ENCODE measurements around the gene FBXO15. TPM values are rescaled to one million over a fixed set of nuclear protein-coding genes. Genes with fewer than 3 reads are reported as not detected.

Gene FBXO15
- polyA plus RNA-seq, 1 experiment = 0.75 TPM

DNA sequence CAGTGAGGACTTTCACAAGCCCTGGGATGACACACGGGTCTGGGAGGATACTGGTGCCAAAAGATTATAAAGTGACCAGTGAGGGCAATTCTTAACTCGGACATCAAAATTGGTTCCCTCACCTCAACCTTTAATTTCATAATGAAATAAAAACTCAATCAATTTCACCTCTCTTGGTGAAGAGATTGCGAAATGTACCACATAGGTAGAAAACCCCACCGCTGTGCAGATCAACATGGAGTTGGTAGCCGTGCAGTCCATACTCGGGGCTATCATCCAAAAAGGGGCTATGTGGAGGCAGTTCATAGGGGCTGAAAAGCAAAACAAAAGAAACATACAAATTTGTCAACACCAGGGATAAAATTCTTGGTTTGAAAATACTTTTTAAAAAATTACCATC, 24.4 kb downstream of the FBXO15 start:
- ChIA-PET CTCF (no interaction called here), POLR2A (no interaction called here)
- Histone ChIP-seq H3K27me3 (ENCODE audit: control insufficient read depth, insufficient read depth, low read length) (peaks cover 2% of the 10 kb centered on the region; the same call in 1 of the 2 replicates), H3K4me3 (ENCODE audit: low read depth, low read length) (no peak overlapping the region), H3K36me3 (ENCODE audit: control insufficient read depth, insufficient read depth, low read length) (no peaks in the 10 kb centered on the region)
- no peak for DNase-seq (ENCODE audit: low read depth)
- TF ChIP-seq, protein P1, sequence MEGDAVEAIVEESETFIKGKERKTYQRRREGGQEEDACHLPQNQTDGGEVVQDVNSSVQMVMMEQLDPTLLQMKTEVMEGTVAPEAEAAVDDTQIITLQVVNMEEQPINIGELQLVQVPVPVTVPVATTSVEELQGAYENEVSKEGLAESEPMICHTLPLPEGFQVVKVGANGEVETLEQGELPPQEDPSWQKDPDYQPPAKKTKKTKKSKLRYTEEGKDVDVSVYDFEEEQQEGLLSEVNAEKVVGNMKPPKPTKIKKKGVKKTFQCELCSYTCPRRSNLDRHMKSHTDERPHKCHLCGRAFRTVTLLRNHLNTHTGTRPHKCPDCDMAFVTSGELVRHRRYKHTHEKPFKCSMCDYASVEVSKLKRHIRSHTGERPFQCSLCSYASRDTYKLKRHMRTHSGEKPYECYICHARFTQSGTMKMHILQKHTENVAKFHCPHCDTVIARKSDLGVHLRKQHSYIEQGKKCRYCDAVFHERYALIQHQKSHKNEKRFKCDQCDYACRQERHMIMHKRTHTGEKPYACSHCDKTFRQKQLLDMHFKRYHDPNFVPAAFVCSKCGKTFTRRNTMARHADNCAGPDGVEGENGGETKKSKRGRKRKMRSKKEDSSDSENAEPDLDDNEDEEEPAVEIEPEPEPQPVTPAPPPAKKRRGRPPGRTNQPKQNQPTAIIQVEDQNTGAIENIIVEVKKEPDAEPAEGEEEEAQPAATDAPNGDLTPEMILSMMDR (IDR thresholded peaks at IDR 0.05; ENCODE audit: insufficient read depth, low read depth, low read length) = no peak

- Histone ChIP-seq H3K4me3 (ENCODE audit: low read depth, low read length) (no peak overlapping the region), H3K27me3 (ENCODE audit: control insufficient read depth, insufficient read depth, low read length) (no peaks in the 10 kb centered on the region), H3K36me3 (ENCODE audit: control insufficient read depth, insufficient read depth, low read length) (no peaks in the 10 kb centered on the region)
- no peak for DNase-seq (ENCODE audit: low read depth)
- CTCF ChIA-PET = interaction anchor here (0.5 to 5.3 kb wide), 13 partner anchors 9 to 1367 kb away, joined by 3 to 45 read pairs (median 3); no protein-coding TSS in a partner anchor
- POLR2A ChIA-PET = no interaction called here
- TF ChIP-seq, protein P1 (IDR thresholded peaks at IDR 0.05; ENCODE audit: insufficient read depth, low read depth, low read length) = peak; percentile 72
Observed at GRCh38 chr18:74116633-74117554, 30.7 kb downstream of the FBXO15 start.

DNA sequence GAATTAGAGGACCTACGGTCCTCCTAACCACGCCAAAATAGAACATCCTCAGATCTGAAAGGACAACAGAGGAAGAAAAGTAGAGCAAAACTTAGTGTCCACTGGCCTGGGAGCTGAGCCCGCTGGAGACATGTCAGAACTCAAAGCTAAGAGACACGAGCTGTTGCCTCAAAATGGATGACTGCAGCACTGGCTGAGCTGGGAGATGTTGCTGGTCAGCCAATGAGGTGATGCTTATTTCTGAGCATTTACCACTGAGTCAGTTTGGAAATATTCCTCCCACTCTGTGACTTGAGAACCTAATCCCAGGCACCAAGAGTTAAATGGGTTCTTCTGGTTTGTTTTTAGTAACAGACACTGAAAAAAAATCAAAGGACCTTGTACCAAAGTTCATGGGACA, 32.6 kb downstream of the FBXO15 start:
- CTCF ChIA-PET = interaction anchor here (0.6 to 5.3 kb wide), 6 partner anchors 16 to 1355 kb away, joined by 3 to 45 read pairs (median 5); no protein-coding TSS in a partner anchor
- POLR2A ChIA-PET = no interaction called here
- no peaks in the 10 kb centered on the region for H3K27me3 ChIP-seq (ENCODE audit: control insufficient read depth, insufficient read depth, low read length)
- TF ChIP-seq, protein P1 (IDR thresholded peaks at IDR 0.05; ENCODE audit: insufficient read depth, low read depth, low read length) = no peak
- no peak for DNase-seq (ENCODE audit: low read depth)
- H3K4me3 ChIP-seq (ENCODE audit: low read depth, low read length) = no peak overlapping the region
- H3K36me3 ChIP-seq (ENCODE audit: control insufficient read depth, insufficient read depth, low read length) = no peaks in the 10 kb centered on the region

- no peak overlapping the region for H3K4me3 ChIP-seq (ENCODE audit: low read depth, low read length)
- no peaks in the 10 kb centered on the region for H3K27me3 ChIP-seq (ENCODE audit: control insufficient read depth, insufficient read depth, low read length)
- ChIA-PET POLR2A (no interaction called here), CTCF (interaction anchor here (0.7 to 5.3 kb wide), 6 partner anchors 15 to 1354 kb away, joined by 3 to 45 read pairs (median 5); no protein-coding TSS in a partner anchor)
- TF ChIP-seq, protein P1 (IDR thresholded peaks at IDR 0.05; ENCODE audit: insufficient read depth, low read depth, low read length) = no peak
- DNase-seq (ENCODE audit: low read depth) = no peak
- no peaks in the 10 kb centered on the region for H3K36me3 ChIP-seq (ENCODE audit: control insufficient read depth, insufficient read depth, low read length)
Observed at GRCh38 chr18:74114116-74114515, 33.5 kb downstream of the FBXO15 start.

- Histone ChIP-seq H3K36me3 (ENCODE audit: control insufficient read depth, insufficient read depth, low read length) (no peaks in the 10 kb centered on the region), H3K27me3 (ENCODE audit: control insufficient read depth, insufficient read depth, low read length) (no peaks in the 10 kb centered on the region), H3K4me3 (ENCODE audit: low read depth, low read length) (no peak overlapping the region)
- TF ChIP-seq, protein P1 (IDR thresholded peaks at IDR 0.05; ENCODE audit: insufficient read depth, low read depth, low read length) = no peak
- DNase-seq (ENCODE audit: low read depth) = no peak
- POLR2A ChIA-PET = no interaction called here
- CTCF ChIA-PET = interaction anchor here (1.2 to 2.0 kb wide), 2 partner anchors 15 to 271 kb away, joined by 3 to 7 read pairs; no protein-coding TSS in a partner anchor
Observed at GRCh38 chr18:74113711-74114110, 33.9 kb downstream of the FBXO15 start.

Measured in BJ (cell line).